Medulla oblongata (tissue), 1 donor: ENCODE results near the gene TMTC2.

Source experiments
- DNase-seq: peaks from one replicate; pipeline ENCODE4 v3.0.0-alpha.2; 2015; ENCODE audit errors: extremely low spot score

TMTC2 gene

GRCh38 chr12:83136411-83136810 is 449.7 kb downstream of the TMTC2 start:
- no peak for DNase-seq

GRCh38 chr12:83140135-83140534 is 453.4 kb downstream of the TMTC2 start:
- no peak for DNase-seq

GRCh38 chr12:83141460-83141994 is 454.8 kb downstream of the TMTC2 start:
- no peak for DNase-seq

- DNase-seq, result no peak
Measured at GRCh38 chr12:83142914-83143313, 456.2 kb downstream of the TMTC2 start.

GRCh38 chr12:83143950-83144349 is 457.2 kb downstream of the TMTC2 start:
- DNase-seq, result no peak

GRCh38 chr12:83145325-83145840 is 458.7 kb downstream of the TMTC2 start:
- no peak for DNase-seq

GRCh38 chr12:83147341-83147740 is 460.6 kb downstream of the TMTC2 start:
- DNase-seq, result peak; percentile 6

GRCh38 chr12:83149987-83150386 is 463.3 kb downstream of the TMTC2 start:
- DNase-seq, result no peak

- DNase-seq, result no peak
Measured at GRCh38 chr12:83150465-83151189, 463.9 kb downstream of the TMTC2 start.

- no peak for DNase-seq
Measured at GRCh38 chr12:83153177-83153576, 466.5 kb downstream of the TMTC2 start.

GRCh38 chr12:83156815-83157214 is 470.1 kb downstream of the TMTC2 start:
- DNase-seq, result no peak

GRCh38 chr12:83157604-83158003 is 470.9 kb downstream of the TMTC2 start:
- no peak for DNase-seq

GRCh38 chr12:83158613-83159207 is 472.0 kb downstream of the TMTC2 start:
- no peak for DNase-seq

- DNase-seq, result no peak
Measured at GRCh38 chr12:83161456-83161855, 474.8 kb downstream of the TMTC2 start.

- DNase-seq, result no peak
Measured at GRCh38 chr12:83168751-83169150, 482.0 kb downstream of the TMTC2 start.

- no peak for DNase-seq
Measured at GRCh38 chr12:83172441-83172840, 485.7 kb downstream of the TMTC2 start.

GRCh38 chr12:83172866-83173649 is 486.4 kb downstream of the TMTC2 start:
- DNase-seq, result no peak

- no peak for DNase-seq
Measured at GRCh38 chr12:83179999-83180398, 493.3 kb downstream of the TMTC2 start.

- no peak for DNase-seq
Measured at GRCh38 chr12:83181074-83181473, 494.4 kb downstream of the TMTC2 start.

GRCh38 chr12:83183132-83183531 is 496.4 kb downstream of the TMTC2 start:
- no peak for DNase-seq
